HG03139 (cell line): ENCODE data around the gene TRAFD1.

Source experiments
- ATAC-seq: cut with Tn5 transposase; IDR thresholded peaks from one replicate; pipeline ENCODE4 v1.9.1; 2021; ENCODE audit not compliant: unreplicated experiment

Gene TRAFD1

GRCh38 chr12:112175361-112176155 lies 50.2 kb downstream of the TRAFD1 start:
- no peak for ATAC-seq

GRCh38 chr12:112176321-112177010 lies 51.1 kb downstream of the TRAFD1 start:
- ATAC-seq, result no peak

- ATAC-seq, result no peak
These were observed 53.4 kb downstream of the TRAFD1 start for GRCh38 chr12:112178796-112179195.

- ATAC-seq, result no peak
These were observed 54.0 kb downstream of the TRAFD1 start for GRCh38 chr12:112179341-112179740.

- no peak for ATAC-seq
These were observed 54.6 kb downstream of the TRAFD1 start for GRCh38 chr12:112179916-112180315.

GRCh38 chr12:112180422-112180821 lies 55.1 kb downstream of the TRAFD1 start:
- ATAC-seq, result no peak

GRCh38 chr12:112182499-112182898 lies 57.1 kb downstream of the TRAFD1 start:
- no peak for ATAC-seq

GRCh38 chr12:112183141-112184021 lies 58.0 kb downstream of the TRAFD1 start:
- ATAC-seq, result no peak

- ATAC-seq, result no peak
These were observed 58.9 kb downstream of the TRAFD1 start for GRCh38 chr12:112184056-112184887.

GRCh38 chr12:112185093-112185923 lies 59.9 kb downstream of the TRAFD1 start:
- no peak for ATAC-seq

GRCh38 chr12:112188130-112188830 lies 62.9 kb downstream of the TRAFD1 start:
- no peak for ATAC-seq

GRCh38 chr12:112190231-112191025 lies 65.1 kb downstream of the TRAFD1 start:
- no peak for ATAC-seq

- ATAC-seq, result no peak
These were observed 65.8 kb downstream of the TRAFD1 start for GRCh38 chr12:112191201-112191600.

- no peak for ATAC-seq
These were observed 66.5 kb downstream of the TRAFD1 start for GRCh38 chr12:112191840-112192321.

GRCh38 chr12:112192475-112192874 lies 67.1 kb downstream of the TRAFD1 start:
- no peak for ATAC-seq

- ATAC-seq, result no peak
These were observed 69.4 kb downstream of the TRAFD1 start for GRCh38 chr12:112194601-112195247.

GRCh38 chr12:112196196-112196875 lies 71.0 kb downstream of the TRAFD1 start:
- no peak for ATAC-seq
